ENCODE results near the gene ADARB2.

GRCh38 chr10:1168763-1169162 is 568.6 kb downstream of the ADARB2 start:
- TF ChIP-seq, protein P1, sequence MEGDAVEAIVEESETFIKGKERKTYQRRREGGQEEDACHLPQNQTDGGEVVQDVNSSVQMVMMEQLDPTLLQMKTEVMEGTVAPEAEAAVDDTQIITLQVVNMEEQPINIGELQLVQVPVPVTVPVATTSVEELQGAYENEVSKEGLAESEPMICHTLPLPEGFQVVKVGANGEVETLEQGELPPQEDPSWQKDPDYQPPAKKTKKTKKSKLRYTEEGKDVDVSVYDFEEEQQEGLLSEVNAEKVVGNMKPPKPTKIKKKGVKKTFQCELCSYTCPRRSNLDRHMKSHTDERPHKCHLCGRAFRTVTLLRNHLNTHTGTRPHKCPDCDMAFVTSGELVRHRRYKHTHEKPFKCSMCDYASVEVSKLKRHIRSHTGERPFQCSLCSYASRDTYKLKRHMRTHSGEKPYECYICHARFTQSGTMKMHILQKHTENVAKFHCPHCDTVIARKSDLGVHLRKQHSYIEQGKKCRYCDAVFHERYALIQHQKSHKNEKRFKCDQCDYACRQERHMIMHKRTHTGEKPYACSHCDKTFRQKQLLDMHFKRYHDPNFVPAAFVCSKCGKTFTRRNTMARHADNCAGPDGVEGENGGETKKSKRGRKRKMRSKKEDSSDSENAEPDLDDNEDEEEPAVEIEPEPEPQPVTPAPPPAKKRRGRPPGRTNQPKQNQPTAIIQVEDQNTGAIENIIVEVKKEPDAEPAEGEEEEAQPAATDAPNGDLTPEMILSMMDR (IDR thresholded peaks at IDR 0.05), result no peak
- TF ChIP-seq JUND (IDR thresholded peaks at IDR 0.05) (no peak), MXI1 (IDR thresholded peaks at IDR 0.05; ENCODE audit: low read depth, low read length) (no peak), POLR2AphosphoS5 (IDR thresholded peaks at IDR 0.05; ENCODE audit: low read depth, low read length) (no peak), YY1 (IDR thresholded peaks at IDR 0.05; ENCODE audit: low read depth) (no peak), FOSL2 (IDR thresholded peaks at IDR 0.05; ENCODE audit: borderline replicate concordance, low read depth) (no peak)
